Thyroid gland (tissue), 4 donors: ENCODE data around the gene PAQR5. TPM values are rescaled to one million over a fixed set of nuclear protein-coding genes. Genes with fewer than 3 reads are reported as not detected.
A peak's percentile ranks its signal among the peaks of the same experiment; 100 is the strongest.

Experiments
- DNase-seq, 2 donors: peaks; one replicate each; pipeline ENCODE4 v3.0.0-alpha.2; 2019
- H3K27ac ChIP-seq, 3 donors: fragments of 200-600 bp; sonication (generic); 1 replicate in 2 of 3; 2 replicates in 1 of 3; pipeline ENCODE4 v1.5.1; 2016 to 2019; ENCODE audit warnings: mild to moderate bottlenecking in 1 of 3, moderate library complexity in 1 of 3
- H3K27me3 ChIP-seq: fragments of 200-600 bp; sonication (generic); one replicate; pipeline ENCODE4 v1.5.1; 2019
- H3K36me3 ChIP-seq, 2 donors: fragments of 200-600 bp; sonication (generic); one replicate each; pipeline ENCODE4 v1.5.1; 2016 to 2019
- H3K4me1 ChIP-seq, 2 donors: fragments of 200-600 bp; sonication (generic); one replicate each; pipeline ENCODE4 v1.5.1; 2017 to 2019
- H3K4me3 ChIP-seq, 3 donors: fragments of 200-600 bp; sonication (generic); replicated peaks in 1 of 3; 1 replicate in 2 of 3; 2 replicates in 1 of 3; pipeline ENCODE4 v1.5.1; 2016; ENCODE audit warnings: mild to moderate bottlenecking in 1 of 3
- H3K9me3 ChIP-seq: fragments of 200-600 bp; sonication (generic); one replicate; pipeline ENCODE4 v1.5.1; 2017
- CTCF ChIP-seq, 6 experiments: fragments of 200-600 bp in 3 of 6; fragments of 450-650 bp in 3 of 6; sonication (generic) in 3 of 6; IDR thresholded peaks; one replicate each; pipeline ENCODE4 v1.5.1; 2016 to 2019; ENCODE audit warnings: antibody characterized with exemption in 6 of 6, mild to moderate bottlenecking in 2 of 6, inconsistent platforms in 1 of 6, moderate library complexity in 1 of 6
- POLR2A ChIP-seq, 2 donors: fragments of 450-650 bp; IDR thresholded peaks; one replicate each; pipeline ENCODE4 v1.6.1; 2017; ENCODE audit warnings: antibody characterized with exemption in 2 of 2, mild to moderate bottlenecking in 2 of 2, moderate library complexity in 1 of 2
- WGBS, 2 donors: methylation state at CpG; one replicate each; pipeline ENCODE4 v1.1.5; 2017; 5-methylcytosine and 5-hydroxymethylcytosine counted together
- intact Hi-C: fragments of 100-400 bp; cut with DNase I; formaldehyde crosslinking; loops from one replicate; pipeline ENCODE4 v1.15.1; 2023
- total RNA-seq, 4 donors: library from RNA; depleted of rRNA; stranded (reverse); fragments of >200 nt; gene quantifications; one replicate each; pipeline ENCODE4 v1.2.3, GENCODE V29; 2016

The PAQR5 gene, protein sequence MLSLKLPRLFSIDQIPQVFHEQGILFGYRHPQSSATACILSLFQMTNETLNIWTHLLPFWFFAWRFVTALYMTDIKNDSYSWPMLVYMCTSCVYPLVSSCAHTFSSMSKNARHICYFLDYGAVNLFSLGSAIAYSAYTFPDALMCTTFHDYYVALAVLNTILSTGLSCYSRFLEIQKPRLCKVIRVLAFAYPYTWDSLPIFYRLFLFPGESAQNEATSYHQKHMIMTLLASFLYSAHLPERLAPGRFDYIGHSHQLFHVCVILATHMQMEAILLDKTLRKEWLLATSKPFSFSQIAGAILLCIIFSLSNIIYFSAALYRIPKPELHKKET
- 1 to 10 TPM in 1 of 4 donors, under 1 TPM in 3; 0.24 to 1.5 (median 0.65) TPM for total RNA-seq

- Histone ChIP-seq H3K4me3 (peak within 1 kb of the TSS in 2 of 3 donors; percentile 30 to 32), H3K36me3 (no peaks in the 10 kb centered on the region), H3K27ac (no peak within 1 kb of the TSS), H3K27me3 (no peaks in the 10 kb centered on the region), H3K9me3 (no peaks in the 10 kb centered on the region), H3K4me1 (peaks cover 8 to 17% of the 10 kb centered on the region in 2 donors)
- TF ChIP-seq CTCF (IDR thresholded peaks at IDR 0.05) (no peak), POLR2A (IDR thresholded peaks at IDR 0.05) (no peak)
- WGBS, 2 donors = 1 to 4% methylated on average over 22 to 26 of the region's 74 CpGs
- intact Hi-C loops = no loop called here
- peak; percentile 49 to 50 for DNase-seq
These were observed at the start of gene PAQR5 for GRCh38 chr15:69298697-69299441. Gene PAQR5, plus strand, starts transcription at chr15:69298912. Its CDS starts 61,169 bp downstream, at chr15:69360081.

DNA sequence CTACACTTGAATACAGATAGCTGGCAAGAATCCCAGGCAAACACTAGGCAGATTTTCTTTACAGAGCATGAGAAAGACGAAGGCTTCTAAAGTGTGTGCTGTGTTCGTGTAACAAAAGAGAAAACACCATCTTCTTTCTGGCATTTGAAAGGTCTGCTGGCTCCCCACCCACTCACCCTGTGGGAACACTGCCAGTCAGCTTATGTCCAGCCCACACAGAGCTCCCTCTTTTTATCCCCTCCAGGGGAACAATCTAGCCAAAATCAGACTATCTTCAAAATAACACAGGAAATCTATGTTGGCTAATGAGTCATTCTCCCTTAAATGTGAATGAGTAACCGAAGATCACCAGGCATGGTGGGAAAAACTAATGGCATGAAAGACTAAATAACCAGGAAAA is 45.6 kb upstream of the PAQR5 start:
- TF ChIP-seq CTCF (IDR thresholded peaks at IDR 0.05) (no peak), POLR2A (IDR thresholded peaks at IDR 0.05) (no peak)
- H3K27me3 ChIP-seq = no peaks in the 10 kb centered on the region
- intact Hi-C loops = no loop called here
- no peak overlapping the region for H3K4me3 ChIP-seq
- no peak for DNase-seq
- whole genome bisulfite sequencing, 2 donors = 39 to 53% methylated on average over 3 of the region's 3 CpGs
- no peaks in the 10 kb centered on the region for H3K36me3 ChIP-seq
- H3K9me3 ChIP-seq = no peaks in the 10 kb centered on the region
- H3K4me1 ChIP-seq = no peaks in the 10 kb centered on the region
- H3K27ac ChIP-seq = no peak overlapping the region

DNA sequence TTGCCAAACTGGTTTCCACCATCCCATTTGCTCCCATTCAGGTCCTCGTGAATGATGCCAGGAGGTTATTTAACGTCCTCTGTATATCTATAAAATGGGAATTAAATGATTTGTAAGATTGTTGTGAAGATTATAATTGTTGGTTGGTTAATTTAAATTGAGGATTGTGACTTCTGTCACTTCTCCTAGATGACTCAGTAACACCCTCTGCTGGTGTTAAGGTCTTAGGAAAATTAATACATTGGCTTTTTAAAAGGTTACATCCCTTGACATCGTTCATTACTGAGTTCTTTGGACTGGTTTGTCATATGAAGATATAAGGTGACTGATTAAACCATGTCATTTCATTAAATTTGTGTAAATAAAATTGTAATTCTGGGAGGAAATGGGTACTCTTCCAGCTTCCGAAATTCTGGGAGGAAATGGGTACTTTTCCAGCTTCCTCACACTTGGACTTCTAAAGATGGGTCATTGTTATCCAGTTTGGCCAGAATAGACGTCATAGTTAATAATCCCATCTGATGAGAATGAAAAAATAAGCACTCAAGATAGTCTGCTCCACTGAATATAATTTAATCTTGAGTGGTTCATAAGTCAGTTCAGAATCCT is 33.3 kb upstream of the PAQR5 start:
- Histone ChIP-seq H3K27me3 (no peaks in the 10 kb centered on the region), H3K36me3 (no peaks in the 10 kb centered on the region), H3K9me3 (no peaks in the 10 kb centered on the region), H3K4me1 (no peaks in the 10 kb centered on the region), H3K27ac (no peak overlapping the region), H3K4me3 (no peak overlapping the region)
- TF ChIP-seq POLR2A (IDR thresholded peaks at IDR 0.05) = no peak
- TF ChIP-seq CTCF (IDR thresholded peaks at IDR 0.05) = peak; percentile 24 to 66 (median 49)
- 42 to 46% methylated on average over 5 of the region's 5 CpGs for WGBS, 2 donors
- DNase-seq = no peak
- intact Hi-C loops = loop anchor here (5.0 kb wide), 1 partner anchor 208 kb away; no protein-coding TSS in a partner anchor

- no peaks in the 10 kb centered on the region for H3K27me3 ChIP-seq
- no peak overlapping the region for H3K4me3 ChIP-seq
- intact Hi-C loops = no loop called here
- no peak overlapping the region for H3K27ac ChIP-seq
- H3K4me1 ChIP-seq = no peaks in the 10 kb centered on the region
- DNase-seq = no peak
- no peaks in the 10 kb centered on the region for H3K36me3 ChIP-seq
- H3K9me3 ChIP-seq = no peaks in the 10 kb centered on the region
- TF ChIP-seq CTCF (IDR thresholded peaks at IDR 0.05) (no peak), POLR2A (IDR thresholded peaks at IDR 0.05) (no peak)
These were observed 27.5 kb upstream of the PAQR5 start for GRCh38 chr15:69271217-69271616.
